HL-60/S4 treated with retinoic acid at 250 ng/mL for 4 days and 3 days (cell line): Measurements from ENCODE around the gene ZFP30.

Experiments used
- in situ Hi-C: fragments of 300-500 bp; cut with MboI; formaldehyde crosslinking; loops from 2 replicates; pipeline ENCODE4 v1.7.0; 2022; ENCODE audit warnings: low sequenced_read_pairs

ZFP30 gene

DNA sequence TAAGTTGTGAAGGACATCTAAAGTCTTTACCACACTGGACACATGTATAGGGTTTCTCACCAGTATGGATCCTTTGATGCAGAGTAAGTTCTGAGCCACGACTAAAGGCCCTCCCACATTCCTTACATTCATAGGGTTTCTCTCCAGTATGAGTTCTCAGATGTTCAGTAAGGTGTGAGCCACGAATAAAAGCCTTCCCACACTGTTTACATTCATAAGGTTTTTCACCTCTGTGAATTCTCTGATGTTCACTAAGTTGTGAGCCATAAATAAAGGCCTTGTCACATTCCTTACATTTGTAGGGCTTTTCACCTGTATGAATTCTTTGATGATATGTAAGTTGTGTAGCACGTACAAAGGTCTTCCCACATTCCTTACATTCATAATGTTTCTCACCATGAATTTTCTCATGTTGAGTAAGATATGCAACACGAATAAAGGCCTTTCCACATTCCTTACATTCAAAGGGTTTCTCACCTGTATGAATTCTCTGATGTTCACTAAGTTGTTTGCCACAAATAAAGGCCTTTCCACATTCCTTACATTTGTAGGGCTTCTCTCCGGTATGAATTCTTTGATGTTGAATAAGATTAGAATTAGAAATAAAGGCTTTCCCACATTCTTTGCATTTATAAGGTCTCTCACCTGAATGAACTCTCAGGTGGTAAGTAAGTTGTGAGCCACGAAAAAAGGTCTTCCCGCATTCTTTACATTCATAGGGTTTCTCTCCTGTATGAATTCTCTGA, 90.5 kb downstream of the ZFP30 start:
- in situ Hi-C loops: no loop called here
